Ishikawa (cell line): ENCODE results near the gene SNCAIP.

ENCODE experiments used
- CEBPB ChIP-seq: IDR thresholded peaks from 2 replicates; pipeline ENCODE4 v1.6.1; 2012
- CREB1 ChIP-seq: IDR thresholded peaks from 2 replicates; pipeline ENCODE4 v1.6.1; 2012; ENCODE audit warnings: low read depth
- EGR1 ChIP-seq: IDR thresholded peaks from 2 replicates; pipeline ENCODE4 v1.6.1; 2012
- EP300 ChIP-seq: IDR thresholded peaks from 2 replicates; pipeline ENCODE4 v1.6.1; 2012; ENCODE audit warnings: borderline replicate concordance
- FOXM1 ChIP-seq: IDR thresholded peaks from 2 replicates; pipeline ENCODE4 v1.6.1; 2012; ENCODE audit warnings: low read depth, borderline replicate concordance
- MAX ChIP-seq: IDR thresholded peaks from 2 replicates; pipeline ENCODE4 v1.6.1; 2012
- RAD21 ChIP-seq: IDR thresholded peaks from 2 replicates; pipeline ENCODE4 v1.6.1; 2012; ENCODE audit warnings: low read depth
- TAF1 ChIP-seq: IDR thresholded peaks from 2 replicates; pipeline ENCODE4 v1.6.1; 2012; ENCODE audit warnings: low read depth, mild to moderate bottlenecking
- TEAD4 ChIP-seq: IDR thresholded peaks from 2 replicates; pipeline ENCODE4 v1.6.1; 2012
- YY1 ChIP-seq: IDR thresholded peaks from 2 replicates; pipeline ENCODE4 v1.6.1; 2012; ENCODE audit warnings: low read depth
- TF ChIP-seq, protein P1 (sequence below): IDR thresholded peaks from 2 replicates; pipeline ENCODE4 v1.6.1; 2012; ENCODE audit warnings: low read depth, mild to moderate bottlenecking

DNA sequence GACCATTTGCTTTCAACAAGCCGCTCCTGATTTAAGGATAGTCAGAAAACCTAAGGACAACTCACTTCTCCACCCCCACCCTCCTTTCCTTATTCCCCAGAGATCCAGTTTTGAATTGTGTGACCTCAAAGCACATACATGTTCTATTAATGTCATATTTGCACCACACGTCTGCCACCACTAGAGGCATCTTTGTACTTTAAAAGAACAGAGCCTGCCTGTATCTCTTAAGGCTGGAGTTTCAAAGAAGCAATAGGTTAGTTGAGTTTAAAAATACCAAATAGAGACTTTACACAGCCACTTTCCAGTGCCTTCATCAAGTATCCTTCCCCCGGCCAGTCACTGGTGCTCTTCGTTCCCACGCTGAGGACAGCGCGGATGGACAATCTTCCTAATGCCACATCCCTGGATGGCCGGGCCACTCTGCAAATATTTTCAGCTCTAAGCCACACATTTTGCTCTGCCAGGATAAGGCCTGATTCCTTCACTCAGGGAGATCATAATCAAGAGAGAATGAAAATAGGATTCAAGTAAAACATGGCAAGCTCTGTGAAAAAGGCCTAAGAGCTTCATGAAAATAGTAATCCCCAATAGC is 146.3 kb downstream of the SNCAIP start:
- TF ChIP-seq EGR1 (no peak), EP300 (no peak), YY1 (no peak), RAD21 (peak; percentile 65), CREB1 (no peak), TAF1 (no peak), CEBPB (no peak), FOXM1 (no peak), TEAD4 (no peak), MAX (no peak)
- TF ChIP-seq, protein P1, sequence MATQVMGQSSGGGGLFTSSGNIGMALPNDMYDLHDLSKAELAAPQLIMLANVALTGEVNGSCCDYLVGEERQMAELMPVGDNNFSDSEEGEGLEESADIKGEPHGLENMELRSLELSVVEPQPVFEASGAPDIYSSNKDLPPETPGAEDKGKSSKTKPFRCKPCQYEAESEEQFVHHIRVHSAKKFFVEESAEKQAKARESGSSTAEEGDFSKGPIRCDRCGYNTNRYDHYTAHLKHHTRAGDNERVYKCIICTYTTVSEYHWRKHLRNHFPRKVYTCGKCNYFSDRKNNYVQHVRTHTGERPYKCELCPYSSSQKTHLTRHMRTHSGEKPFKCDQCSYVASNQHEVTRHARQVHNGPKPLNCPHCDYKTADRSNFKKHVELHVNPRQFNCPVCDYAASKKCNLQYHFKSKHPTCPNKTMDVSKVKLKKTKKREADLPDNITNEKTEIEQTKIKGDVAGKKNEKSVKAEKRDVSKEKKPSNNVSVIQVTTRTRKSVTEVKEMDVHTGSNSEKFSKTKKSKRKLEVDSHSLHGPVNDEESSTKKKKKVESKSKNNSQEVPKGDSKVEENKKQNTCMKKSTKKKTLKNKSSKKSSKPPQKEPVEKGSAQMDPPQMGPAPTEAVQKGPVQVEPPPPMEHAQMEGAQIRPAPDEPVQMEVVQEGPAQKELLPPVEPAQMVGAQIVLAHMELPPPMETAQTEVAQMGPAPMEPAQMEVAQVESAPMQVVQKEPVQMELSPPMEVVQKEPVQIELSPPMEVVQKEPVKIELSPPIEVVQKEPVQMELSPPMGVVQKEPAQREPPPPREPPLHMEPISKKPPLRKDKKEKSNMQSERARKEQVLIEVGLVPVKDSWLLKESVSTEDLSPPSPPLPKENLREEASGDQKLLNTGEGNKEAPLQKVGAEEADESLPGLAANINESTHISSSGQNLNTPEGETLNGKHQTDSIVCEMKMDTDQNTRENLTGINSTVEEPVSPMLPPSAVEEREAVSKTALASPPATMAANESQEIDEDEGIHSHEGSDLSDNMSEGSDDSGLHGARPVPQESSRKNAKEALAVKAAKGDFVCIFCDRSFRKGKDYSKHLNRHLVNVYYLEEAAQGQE: no peak
